HepG2 (cell line): ENCODE data around the gene ZNF764. TPM values are rescaled to one million over a fixed set of nuclear protein-coding genes. Genes with fewer than 3 reads are reported as not detected.

Experiments used
- CSRNP2 ChIP-seq: sonication (generic); formaldehyde crosslinking; conservative IDR thresholded peaks from 2 replicates; pipeline ENCODE4 v1.8.0; 2022; ENCODE audit warnings: low read depth, missing genetic modification reagents
- ESRRA ChIP-seq: sonication (generic); formaldehyde crosslinking; IDR thresholded peaks from 2 replicates; pipeline ENCODE4 v1.5.1; 2020; ENCODE audit warnings: mild to moderate bottlenecking, low read depth, missing genetic modification reagents
- JUND ChIP-seq: sonication (generic); formaldehyde crosslinking; IDR thresholded peaks from 2 replicates; pipeline ENCODE4 v1.8.0; 2022; ENCODE audit warnings: mild to moderate bottlenecking, missing genetic modification reagents
- KLF6 ChIP-seq: IDR thresholded peaks from 2 replicates; pipeline ENCODE4 v1.8.0; 2016; ENCODE audit warnings: missing biosample characterization, missing genetic modification reagents
- MYPOP ChIP-seq: sonication (generic); formaldehyde crosslinking; IDR thresholded peaks from 2 replicates; pipeline ENCODE4 v1.8.1; 2023; ENCODE audit warnings: mild to moderate bottlenecking, moderate library complexity, missing genetic modification reagents
- MZF1 ChIP-seq: sonication (generic); formaldehyde crosslinking; IDR thresholded peaks from 2 replicates; pipeline ENCODE4 v1.8.1; 2023; ENCODE audit warnings: mild to moderate bottlenecking, missing genetic modification reagents, borderline replicate concordance
- NFKB2 ChIP-seq: sonication (generic); formaldehyde crosslinking; IDR thresholded peaks from 2 replicates; pipeline ENCODE4 v1.4.0; 2020; ENCODE audit warnings: missing genetic modification reagents, borderline replicate concordance
- NFRKB ChIP-seq: fragments of 450-650 bp; IDR thresholded peaks from 2 replicates; pipeline ENCODE4 v1.6.1; 2017
- POGK ChIP-seq: sonication (generic); formaldehyde crosslinking; conservative IDR thresholded peaks from 2 replicates; pipeline ENCODE4 v1.8.0; 2022; ENCODE audit warnings: mild to moderate bottlenecking, moderate library complexity, missing genetic modification reagents
- REXO4 ChIP-seq: sonication (generic); formaldehyde crosslinking; IDR thresholded peaks from 2 replicates; pipeline ENCODE4 v1.8.0; 2022; ENCODE audit warnings: missing genetic modification reagents, mild to moderate bottlenecking, borderline replicate concordance
- ZMYM3 ChIP-seq: sonication (generic); formaldehyde crosslinking; IDR thresholded peaks from 2 replicates; pipeline ENCODE4 v1.5.1; 2020; ENCODE audit warnings: mild to moderate bottlenecking, missing genetic modification reagents
- ZNF10 ChIP-seq: sonication (generic); formaldehyde crosslinking; IDR thresholded peaks from 2 replicates; pipeline ENCODE4 v1.4.0; 2020; ENCODE audit warnings: mild to moderate bottlenecking, low read depth, missing genetic modification reagents, borderline replicate concordance
- ZNF326 ChIP-seq: sonication (generic); formaldehyde crosslinking; IDR thresholded peaks from 2 replicates; pipeline ENCODE4 v1.4.0; 2020; ENCODE audit warnings: missing genetic modification reagents, borderline replicate concordance
- ZNF552 ChIP-seq: sonication (generic); formaldehyde crosslinking; IDR thresholded peaks from 2 replicates; pipeline ENCODE4 v1.9.0; 2022; ENCODE audit warnings: missing genetic modification reagents, mild to moderate bottlenecking, borderline replicate concordance
- ZNF580 ChIP-seq: IDR thresholded peaks from 2 replicates; pipeline ENCODE4 v1.6.1; 2016; ENCODE audit warnings: low read depth, borderline replicate concordance
- ZNF629 ChIP-seq: sonication (generic); formaldehyde crosslinking; conservative IDR thresholded peaks from 2 replicates; pipeline ENCODE4 v1.5.0; 2020; ENCODE audit warnings: missing genetic modification reagents
- ZNF710 ChIP-seq: sonication (generic); formaldehyde crosslinking; IDR thresholded peaks from 2 replicates; pipeline ENCODE4 v1.5.0; 2020; ENCODE audit warnings: mild to moderate bottlenecking, missing genetic modification reagents, borderline replicate concordance
- ZSCAN22 ChIP-seq: sonication (generic); formaldehyde crosslinking; IDR thresholded peaks from 2 replicates; pipeline ENCODE4 v1.4.0; 2020; ENCODE audit warnings: mild to moderate bottlenecking, missing genetic modification reagents
- ZSCAN29 ChIP-seq: sonication (generic); formaldehyde crosslinking; conservative IDR thresholded peaks from 2 replicates; pipeline ENCODE4 v1.4.0; 2020; ENCODE audit warnings: mild to moderate bottlenecking, missing genetic modification reagents
- ZZZ3 ChIP-seq: sonication (generic); formaldehyde crosslinking; IDR thresholded peaks from 2 replicates; pipeline ENCODE4 v1.4.0; 2020; ENCODE audit warnings: missing genetic modification reagents, mild to moderate bottlenecking, borderline replicate concordance
- polyA plus RNA-seq, 8 experiments: library from polyadenylated mRNA; depleted of rRNA in 3 of 8; stranded (reverse) in 7 of 8; unstranded in 1 of 8; fragments of >200 nt; fragmentation: Illumina TruSeq in 4 of 8; extraction: Trizol in 4 of 8; gene quantifications; 2 replicates each; pipeline versions ENCODE4 v1.2.1 to v1.2.3, GENCODE V29; 2011 to 2016; ENCODE audit warnings: low read depth in 4 of 8, missing spikeins in 1 of 8, mixed read lengths in 1 of 8; ENCODE audit not compliant: insufficient read depth in 1 of 8
- total RNA-seq, 5 experiments: library from RNA; depleted of rRNA; stranded (reverse); fragments of >200 nt; fragmentation: Illumina TruSeq; extraction: Trizol; gene quantifications; 2 replicates each; pipeline ENCODE4 v1.2.3, GENCODE V29; 2016; ENCODE audit warnings: low read depth in 1 of 5
- TF ChIP-seq, protein P1 (sequence below): sonication (generic); formaldehyde crosslinking; IDR thresholded peaks from 2 replicates; pipeline ENCODE4 v1.8.1; 2023; ENCODE audit warnings: mild to moderate bottlenecking, missing genetic modification reagents

The ZNF764 gene
- total and polyA plus RNA-seq, 2 of the 13 experiments (the other 11 are each of a cell fraction or from before 2014, with no cell fraction given) = 4.1 to 9.1 TPM

- TF ChIP-seq POGK (CRISPR knock-in tag) (no peak), ZSCAN29 (CRISPR knock-in tag) (no peak; the same call in 1 of the 2 replicates), ZNF552 (CRISPR knock-in tag) (no peak), JUND (CRISPR knock-in tag) (no peak), ZNF629 (CRISPR knock-in tag) (no peak), ZZZ3 (CRISPR knock-in tag) (no peak), CSRNP2 (CRISPR knock-in tag) (no peak), ZSCAN22 (CRISPR knock-in tag) (no peak), ESRRA (CRISPR knock-in tag) (no peak), ZNF10 (no peak), KLF6 (CRISPR knock-in tag) (no peak), MZF1 (CRISPR knock-in tag) (0 out of 2 replicates have a peak, but pooled peaks have one; percentile 76), REXO4 (CRISPR knock-in tag) (no peak), ZMYM3 (CRISPR knock-in tag) (no peak), MYPOP (no peak), ZNF580 (CRISPR knock-in tag) (no peak), ZNF710 (CRISPR knock-in tag) (no peak), ZNF326 (CRISPR knock-in tag) (no peak), NFKB2 (CRISPR knock-in tag) (no peak), NFRKB (no peak)
- TF ChIP-seq, protein P1, sequence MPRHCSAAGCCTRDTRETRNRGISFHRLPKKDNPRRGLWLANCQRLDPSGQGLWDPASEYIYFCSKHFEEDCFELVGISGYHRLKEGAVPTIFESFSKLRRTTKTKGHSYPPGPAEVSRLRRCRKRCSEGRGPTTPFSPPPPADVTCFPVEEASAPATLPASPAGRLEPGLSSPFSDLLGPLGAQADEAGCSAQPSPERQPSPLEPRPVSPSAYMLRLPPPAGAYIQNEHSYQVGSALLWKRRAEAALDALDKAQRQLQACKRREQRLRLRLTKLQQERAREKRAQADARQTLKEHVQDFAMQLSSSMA (CRISPR knock-in tag) = no peak
These were observed 22.9 kb downstream of the ZNF764 start (continued) for GRCh38 chr16:30535106-30535776.
